ENCODE results near the gene TBC1D21.

TBC1D21 gene

DNA sequence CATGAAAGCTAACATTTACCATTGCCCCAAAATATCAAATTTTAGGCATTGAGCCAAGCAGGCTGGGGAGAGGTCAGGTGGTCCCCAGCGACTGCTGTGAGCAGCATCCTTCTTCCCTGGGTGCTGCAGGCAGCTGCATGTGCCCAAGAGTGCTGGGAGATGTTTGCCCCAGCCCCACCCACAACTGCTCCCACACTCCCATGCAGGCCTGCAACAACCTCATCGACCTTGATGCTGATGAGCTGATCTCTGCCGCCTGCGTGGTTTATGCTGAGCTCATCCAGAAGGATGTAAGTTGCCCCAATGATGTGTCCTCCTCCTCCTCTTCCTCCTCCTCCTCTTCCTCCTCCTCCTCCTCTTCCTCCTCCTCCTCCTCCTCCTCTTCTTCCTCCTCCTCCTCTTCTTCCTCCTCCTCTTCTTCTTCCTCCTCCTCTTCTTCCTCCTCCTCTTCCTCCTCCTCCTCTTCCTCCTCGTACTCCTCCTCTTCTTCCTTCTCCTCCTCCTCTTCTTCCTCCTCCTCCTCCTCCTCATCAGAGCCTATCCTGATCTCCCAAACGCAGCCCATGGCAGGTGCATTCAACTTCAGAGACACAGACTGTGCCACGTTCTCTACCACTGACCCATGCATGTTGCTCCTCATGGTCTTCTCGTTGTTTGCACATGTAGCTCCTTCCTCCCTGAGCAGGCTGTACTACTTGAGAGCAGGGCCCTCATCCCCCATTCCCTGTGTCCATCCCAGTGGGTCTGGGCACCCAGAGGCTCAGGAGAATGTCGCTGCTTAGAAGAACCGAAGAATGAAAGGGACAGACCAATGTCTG lies 15.1 kb downstream of the TBC1D21 start:
- no peak for DNase-seq (ENCODE audit: low read depth, low spot score)

DNA sequence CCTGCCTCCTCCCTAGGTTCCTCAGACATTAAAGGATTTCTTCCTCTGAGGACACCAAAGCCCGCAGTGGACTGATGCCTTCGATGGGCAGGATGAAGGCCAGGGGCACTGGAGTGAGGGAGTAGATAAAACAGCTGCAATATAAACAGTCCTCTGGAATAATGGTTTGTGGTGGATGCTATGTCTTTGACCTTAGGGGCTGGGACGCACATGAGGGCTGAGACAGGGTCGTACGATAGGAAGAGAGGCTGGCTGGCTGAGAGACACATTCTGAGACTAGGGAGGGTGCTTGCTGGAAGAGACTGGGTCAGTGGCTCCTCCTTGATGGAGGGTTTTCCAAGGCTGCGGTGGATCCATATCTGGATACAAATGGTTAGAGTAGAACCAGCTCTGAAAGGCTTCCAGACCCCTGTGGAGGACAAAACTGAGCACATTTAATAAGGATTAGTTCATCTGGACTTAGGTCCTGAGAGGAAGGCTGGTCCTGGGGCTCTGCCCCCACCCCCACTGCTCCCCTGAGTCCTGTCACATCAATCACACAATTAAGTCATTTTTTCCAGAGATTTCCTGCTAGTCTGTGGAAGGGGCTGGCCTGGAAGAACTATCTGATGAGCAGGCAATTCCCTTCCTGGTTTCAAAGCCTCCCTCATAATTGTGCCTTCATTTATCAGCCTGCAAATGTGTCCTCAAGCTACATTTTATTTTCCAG lies 15.8 kb downstream of the TBC1D21 start:
- DNase-seq (ENCODE audit: low read depth, low spot score), result no peak

DNA sequence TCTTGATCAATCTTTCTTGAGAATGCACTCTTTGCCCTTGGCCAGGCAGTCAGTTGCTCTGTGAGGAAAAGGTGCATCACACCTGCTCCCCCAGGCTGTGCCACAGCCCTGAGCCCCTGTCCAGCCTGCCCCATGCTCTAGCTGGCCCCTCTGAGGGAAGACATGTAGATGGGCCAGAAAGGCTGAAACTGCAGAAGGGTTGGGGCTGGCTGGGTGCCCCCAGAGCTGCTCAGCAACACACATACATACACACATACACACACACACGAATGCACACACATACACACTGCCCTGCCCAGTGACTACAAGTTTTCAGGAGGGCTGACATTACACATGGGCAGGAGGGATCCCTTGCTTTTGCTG lies 16.4 kb downstream of the TBC1D21 start:
- DNase-seq (ENCODE audit: low read depth, low spot score), result no peak

DNA sequence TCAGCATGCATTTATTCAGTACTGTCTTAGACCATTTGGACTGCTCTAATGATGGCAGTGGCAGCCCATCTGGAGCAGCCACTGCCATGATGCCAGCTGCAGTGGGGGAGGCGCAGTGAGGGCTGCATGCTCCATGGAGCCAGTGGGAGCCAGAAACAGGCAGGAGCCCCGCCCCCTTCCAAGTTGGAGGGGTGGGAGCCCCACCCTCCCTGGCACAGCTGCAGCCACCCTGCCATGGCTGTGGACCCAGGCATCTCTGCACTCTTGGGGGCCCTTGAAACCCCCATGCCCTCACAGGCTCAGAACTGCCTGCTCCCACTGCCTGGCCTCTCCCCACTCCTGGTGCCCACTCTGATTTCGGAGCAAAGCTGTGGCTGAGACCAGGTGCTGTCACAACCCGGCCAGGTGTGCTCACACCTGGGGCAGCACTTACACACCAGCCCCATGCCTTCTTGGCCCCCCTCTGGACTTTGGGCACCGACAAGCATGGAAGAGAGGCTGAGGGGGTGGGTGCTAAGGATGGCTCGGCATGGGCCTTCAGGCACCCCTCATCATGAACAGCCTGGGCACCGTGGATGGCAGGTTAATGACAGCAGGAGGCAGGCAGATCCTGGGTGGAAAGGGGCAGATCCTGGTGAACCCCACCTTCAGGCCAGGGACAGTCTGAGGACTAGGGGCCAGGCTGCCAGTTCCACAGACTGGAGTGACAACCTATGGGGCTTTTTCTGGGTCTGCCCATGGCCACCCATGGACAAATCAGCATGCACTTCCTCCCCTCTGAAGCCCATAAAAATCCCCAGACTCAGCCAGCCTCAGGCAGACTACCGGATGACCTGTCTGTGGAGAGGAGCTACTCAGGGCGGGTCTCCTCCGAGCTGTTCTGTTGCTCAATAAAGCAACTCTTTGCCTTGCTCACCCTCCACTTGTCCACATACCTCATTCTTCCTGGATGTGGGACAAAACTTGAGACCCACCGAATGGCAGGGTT lies 18.3 kb downstream of the TBC1D21 start:
- no peak for DNase-seq (ENCODE audit: low read depth, low spot score)

DNA sequence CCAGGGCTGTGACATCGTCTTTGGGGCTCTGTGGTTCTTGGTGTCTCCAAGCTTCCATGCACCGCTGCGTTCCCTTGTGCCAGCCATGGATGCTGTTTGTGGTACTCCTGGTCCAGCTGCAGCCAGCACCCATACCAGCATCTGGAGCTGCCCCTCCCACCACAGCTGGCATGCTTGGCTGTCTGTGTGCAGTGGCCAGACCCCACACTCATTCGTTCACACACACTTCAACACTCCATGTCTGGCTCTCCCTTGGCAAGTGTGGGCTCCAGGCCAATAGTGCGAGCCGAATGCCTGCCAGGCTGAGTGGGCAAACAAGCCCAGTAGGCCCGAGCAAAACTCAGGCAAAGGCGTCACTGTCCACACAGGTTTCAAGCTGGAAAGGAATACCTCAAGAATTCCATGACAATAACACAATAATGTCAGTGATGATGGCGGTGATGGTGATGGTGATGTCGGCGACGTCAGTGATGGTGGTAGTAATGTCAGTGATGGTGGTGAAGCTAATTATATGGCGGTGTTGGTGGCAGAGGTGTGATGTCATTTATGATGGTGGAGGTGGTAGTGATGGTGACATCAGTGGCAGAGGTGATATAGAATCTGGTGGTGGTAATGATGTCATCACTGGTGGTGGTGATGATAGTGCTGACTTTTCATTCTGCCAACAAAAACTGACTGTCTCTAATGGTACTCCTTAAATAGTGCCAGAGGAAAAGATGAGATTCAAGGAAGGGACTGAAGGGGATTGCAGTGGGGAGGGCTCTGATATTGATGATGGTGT lies 19.3 kb downstream of the TBC1D21 start:
- no peak for DNase-seq (ENCODE audit: low read depth, low spot score)

DNA sequence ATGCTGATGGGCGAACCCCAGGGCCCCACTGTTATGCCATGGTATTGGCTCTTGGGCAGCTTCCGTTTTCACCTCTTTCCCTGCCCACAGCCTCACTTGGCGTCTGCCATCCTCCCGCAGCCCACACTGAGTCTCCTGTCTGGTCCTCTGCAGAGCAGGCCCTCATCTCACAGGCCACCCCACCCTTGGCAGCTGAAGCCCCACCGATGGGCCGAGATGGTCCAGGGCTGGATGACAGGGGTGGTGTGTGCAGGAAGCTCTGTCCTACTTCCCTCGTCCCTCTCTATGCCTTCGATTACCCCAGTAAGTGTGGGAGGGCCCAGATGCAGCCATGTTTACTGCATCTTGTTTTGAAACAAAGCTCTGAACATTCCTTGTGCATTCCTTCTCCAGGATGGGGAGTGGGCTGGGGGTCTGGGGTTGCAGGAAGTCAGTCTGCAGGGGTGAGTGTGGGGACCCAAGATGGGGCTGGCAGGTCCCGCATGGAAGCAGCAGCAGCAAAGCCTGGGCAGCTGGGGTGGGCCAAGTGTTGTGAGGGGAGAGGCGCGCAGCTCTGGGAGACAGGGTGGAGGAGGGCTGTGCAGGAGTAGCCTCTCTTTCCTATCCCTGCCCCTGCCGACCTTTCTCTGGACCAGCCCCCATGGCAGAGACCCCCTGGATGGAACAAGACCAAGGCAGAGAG lies 20.9 kb downstream of the TBC1D21 start:
- no peak for DNase-seq (ENCODE audit: low read depth, low spot score)

DNA sequence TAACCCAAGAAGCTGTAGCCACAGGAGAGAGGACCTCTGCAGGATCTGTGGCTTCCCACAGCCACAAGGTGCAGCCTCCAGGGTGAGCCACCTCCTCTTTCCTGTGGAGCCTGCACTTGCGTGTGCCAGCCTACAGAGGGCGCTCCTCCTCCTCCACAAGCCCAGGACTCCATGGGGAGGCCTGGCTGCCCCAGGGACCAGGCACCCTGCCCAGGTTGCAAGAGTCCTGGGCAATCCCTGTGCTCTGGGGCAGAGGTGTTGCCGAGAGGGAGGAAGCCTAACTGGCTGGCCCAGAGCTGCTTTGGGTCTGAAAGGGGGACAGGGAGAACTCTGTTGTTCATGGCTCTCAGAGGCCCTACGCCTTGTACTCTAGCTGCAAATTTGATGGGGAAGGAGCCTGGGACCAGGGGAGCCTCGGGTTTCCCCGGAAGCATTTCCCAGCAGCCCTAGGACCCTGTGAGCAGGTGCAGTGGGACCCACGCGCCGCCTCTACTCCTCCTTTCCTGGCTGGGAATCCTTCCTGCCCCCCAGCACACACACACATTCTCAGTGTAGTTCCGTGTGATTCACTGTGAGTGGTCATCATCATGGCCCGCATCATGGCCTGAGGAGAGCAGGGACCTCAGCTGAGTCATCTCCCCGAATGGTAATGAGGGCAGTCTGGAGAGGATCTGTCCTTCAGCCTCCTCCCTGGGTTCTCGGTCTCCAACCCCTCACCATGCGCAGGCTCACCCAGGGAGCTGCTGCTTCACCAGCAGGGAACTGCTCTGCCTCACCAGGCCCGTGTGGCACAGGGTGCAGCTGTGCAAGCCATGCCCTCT lies 24.3 kb downstream of the TBC1D21 start:
- peak; percentile 90 for DNase-seq (ENCODE audit: low read depth, low spot score)

DNA sequence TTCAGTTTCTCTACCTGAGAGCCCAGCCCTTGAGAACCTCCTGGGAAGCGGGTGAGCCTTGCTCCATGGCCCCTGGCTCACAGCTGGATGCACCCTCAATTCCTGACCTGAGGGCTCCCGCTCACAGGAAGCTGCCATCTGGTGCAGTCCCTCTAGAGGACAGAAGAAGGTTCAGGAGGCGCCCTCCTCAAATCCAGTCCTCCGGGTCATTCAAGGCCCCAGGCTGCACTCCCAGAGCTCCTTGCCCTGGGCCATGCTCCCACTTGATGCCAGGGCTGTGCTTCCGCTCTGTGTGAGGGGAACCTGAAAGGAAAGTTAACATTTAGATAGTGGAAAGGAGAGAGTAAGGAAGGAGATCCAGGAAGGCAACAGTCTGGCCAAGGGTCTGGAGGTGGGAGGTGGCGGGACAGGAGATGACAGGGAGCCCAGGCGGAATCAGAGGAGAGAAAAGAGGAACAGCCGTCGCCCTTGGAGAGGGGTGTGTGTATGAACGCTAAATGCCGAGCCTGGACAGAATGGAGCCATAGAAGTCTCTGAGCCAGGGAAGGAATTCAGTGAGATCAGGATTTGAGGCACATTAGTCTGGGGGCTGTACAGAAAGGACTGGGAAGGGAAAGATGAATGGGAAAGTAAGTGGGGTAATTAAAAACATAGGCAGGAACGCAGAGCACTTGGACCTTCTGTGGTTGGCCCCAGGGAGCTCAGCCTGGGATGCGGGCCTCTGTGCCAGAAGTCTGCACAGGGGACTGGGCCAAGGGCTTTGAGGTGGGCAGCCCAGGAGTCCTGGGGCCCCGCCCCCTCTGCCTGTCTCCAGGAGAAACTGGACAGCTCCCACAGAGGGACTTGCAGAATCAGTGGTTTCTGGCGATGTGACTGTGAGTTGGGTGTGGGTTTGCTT lies 26.1 kb downstream of the TBC1D21 start:
- DNase-seq (ENCODE audit: low read depth, low spot score), result peak; percentile 88

DNA sequence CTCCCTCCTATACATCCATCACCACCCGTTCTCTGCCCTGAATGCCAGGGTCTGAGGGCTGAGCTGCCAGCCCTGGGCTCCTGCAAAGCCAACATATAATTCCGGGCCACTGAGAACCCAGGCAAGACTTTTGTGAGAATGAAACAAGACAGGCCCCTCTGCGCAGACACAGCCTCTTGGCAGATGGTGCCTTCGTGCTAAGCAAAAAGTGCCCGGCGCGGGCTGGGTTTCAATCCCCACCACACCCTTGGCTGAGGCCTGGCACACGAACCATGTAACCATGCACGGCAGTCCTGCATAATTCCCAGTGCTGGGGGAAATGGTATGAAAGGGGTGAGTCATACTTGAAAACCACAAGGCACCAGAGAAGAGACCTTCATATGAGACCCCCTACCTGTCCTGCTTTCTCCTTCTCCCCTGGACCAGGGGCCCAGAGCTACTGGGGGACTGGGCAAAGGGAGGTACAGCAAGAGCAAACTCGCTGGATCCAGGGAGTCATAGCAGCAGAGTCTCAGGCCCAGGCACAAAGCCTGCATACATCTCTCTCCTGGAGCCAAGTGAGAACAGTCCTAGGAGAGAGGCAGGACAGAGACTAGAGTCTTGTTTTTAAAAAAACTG lies 26.8 kb downstream of the TBC1D21 start:
- peak; percentile 93 for DNase-seq (ENCODE audit: low read depth, low spot score)

DNA sequence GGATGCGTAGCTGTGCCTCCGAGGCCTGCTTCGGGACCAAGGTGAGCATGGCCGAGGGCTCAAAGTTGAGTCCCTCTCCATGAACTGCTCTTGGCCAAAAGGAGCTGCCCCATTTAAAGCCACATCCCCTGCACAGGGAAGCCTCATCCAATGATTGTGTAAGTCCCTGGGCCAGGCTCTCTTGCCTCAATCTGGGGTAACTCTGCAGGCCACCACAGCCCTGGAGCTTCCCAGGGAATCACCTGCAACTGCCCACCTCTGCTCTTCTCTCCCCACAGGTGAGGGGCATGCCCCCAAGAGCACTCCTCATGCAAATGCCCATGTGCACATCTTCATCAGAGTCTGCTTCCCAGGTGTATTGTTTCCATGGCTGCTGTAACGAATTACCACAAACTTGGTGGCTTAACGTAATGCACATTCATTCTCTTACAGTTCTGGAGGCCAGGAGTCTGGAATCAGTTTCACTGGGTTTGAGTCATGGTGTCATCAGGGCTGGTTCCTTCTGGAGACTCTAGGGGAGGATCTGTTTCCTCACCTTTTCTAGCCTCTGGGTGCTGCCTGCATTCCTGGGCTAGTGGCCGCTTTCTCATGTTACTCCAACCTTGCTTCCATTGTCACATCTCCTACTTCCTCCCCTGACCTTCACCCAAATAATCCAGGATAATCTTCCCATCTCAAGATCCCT lies 27.9 kb downstream of the TBC1D21 start:
- DNase-seq (ENCODE audit: low read depth, low spot score), result no peak

DNA sequence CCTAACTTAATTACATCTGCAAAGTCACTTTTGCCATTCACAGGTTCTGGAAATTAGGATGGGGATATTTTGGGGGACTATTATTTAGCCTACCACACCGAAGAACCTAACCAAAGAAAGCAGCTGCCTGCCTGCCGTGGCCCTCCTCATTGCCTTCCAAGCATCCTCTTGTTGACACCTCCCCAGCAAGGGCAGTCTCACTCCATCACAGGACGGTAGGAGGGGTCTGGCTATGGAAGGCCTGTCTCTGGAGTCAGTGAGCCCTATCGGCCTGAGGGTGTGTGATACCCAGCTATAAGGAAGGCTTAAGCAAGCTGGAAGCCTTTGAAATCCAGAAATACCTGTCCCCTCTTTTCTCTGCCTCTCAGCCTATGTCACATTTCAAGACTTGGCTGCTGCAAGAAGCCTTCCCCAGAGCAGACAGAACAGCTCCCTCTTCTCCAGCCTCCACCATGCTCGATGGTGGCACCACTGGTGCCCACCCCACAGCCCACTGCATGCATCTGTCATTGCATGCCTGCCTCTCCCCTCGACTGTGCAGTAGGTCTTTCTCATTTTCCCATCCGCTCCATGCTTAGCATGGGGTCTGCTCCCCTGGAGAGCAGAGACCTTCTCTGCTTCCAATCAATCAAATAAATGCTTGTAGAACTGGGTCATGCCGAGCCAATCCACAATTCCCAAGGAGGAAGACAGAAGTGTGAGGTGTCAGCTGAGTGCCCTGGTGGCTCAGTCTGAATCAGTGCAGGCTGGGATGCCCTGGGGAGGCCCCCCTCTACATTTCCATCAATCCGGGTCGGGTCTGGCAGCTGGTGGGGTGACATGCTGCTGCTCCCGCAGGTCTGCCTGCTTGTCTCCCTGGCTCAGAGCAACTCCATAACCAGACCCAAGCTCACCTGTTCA lies 29.0 kb downstream of the TBC1D21 start:
- DNase-seq (ENCODE audit: low read depth, low spot score), result no peak

DNA sequence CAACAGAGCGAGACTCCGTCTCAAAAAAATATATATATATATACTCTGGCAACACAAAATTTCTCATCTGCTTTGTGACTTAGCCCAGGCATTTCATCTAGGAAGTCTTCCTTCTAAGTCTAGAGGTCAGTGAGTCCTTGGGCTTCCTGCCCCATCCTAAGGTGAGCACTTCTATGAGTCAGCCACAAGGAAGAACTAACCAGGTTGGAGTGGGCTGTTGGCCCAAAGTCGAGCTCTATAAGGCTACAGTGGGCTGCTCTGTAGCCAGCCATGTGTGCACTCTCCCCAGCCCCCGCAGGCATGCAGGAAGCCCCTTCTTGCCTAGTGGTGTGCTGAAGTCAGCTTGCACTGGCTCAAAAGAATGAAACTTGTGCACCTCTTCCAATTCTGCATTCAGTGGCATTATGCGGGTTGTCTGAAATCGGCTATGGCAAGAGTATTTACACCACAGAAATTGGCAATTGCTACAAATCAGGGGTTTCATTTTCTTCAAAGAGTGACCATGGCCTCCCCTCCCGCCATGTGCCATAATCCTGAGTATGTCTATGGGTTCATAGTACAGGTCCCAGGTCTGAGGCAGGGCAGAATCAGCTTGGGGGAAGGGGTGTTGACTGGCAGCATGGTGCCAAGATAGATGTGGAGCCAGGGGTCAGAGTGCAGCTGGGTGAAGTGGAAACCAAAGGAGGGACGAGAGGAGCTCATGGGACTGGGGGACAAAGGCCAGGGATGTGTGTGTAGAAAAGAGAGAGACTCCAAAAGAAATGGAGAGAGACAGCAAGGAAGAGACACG lies 30.9 kb downstream of the TBC1D21 start:
- DNase-seq (ENCODE audit: low read depth, low spot score), result no peak

DNA sequence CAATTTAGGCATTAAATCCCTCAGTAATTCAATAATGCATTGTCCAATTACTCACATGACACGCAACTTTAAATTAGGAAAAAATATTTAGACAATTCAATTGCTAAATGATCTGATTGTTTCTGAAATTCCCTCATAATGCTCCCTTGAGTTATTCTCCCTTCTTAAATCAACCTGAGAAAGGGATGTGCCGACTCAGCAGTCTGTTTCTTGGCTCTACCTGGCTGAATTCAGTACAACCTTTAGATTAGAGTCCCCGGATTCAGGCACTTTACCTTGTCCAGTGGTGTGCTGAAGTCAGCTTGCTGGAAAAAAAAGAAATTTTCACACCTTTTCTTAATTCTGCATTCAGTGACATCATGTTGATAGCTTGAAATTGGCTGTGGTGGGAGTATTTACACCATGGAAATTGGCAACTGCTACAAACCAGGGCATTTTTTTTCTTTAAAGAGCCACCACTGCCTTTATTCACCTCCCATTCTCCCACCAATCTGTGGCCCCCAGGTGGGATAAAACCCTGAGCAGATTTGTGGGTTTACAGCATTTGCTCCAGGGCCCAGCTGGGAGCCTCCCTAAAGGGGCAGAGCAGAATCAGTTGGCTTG lies 32.0 kb downstream of the TBC1D21 start:
- DNase-seq (ENCODE audit: low read depth, low spot score), result no peak

DNA sequence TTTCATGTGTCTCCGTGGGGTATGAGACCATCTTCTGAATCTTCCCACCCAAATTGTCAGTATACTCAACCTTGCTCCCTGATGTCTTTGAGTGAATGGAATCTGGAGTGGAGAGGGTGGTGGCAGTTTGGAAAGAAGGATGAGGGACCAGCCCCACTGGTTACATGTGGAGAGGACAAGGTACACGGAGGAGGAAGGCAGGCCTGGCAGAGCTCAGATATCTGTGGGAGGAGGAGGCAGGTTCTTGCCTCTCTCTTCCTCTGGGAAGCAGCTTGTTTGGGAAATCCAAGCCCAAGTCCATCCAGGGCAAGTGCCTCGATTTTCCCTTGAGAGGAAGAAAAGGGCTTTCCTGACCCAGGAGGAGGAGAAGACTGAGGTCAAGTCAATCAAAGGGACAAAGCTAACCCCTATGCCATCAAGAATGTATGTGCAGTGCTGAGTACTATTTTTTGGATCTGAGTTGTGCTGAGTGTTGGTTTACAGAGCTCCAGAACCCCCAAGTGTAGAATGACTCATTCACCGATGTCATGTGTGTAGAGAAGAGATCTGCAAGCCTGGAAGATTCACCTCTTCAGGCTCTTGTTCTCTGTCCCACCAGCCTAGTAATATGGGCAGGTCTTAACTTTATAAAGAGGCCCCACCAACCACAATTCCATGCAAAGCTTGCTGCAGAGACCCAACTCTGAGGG lies 33.1 kb downstream of the TBC1D21 start:
- no peak for DNase-seq (ENCODE audit: low read depth, low spot score)

DNA sequence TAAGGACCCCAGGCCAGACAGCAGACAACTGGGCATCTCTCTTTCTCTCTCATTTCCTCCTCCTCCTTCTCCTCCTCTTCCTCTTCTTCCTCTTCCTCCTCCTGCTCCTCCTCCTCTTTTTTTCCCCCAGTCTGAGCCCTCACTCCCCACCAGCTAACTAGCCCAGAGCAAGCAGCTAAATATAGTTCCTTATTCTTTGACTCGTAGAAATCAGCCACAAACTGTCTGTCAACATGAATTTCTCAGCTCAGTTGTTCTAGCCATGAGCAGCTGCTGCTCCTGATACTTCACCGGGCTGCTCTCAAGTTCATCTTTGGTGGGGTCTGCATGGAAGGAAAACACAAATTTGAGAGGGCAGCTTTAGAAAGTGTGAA lies 33.7 kb downstream of the TBC1D21 start:
- no peak for DNase-seq (ENCODE audit: low read depth, low spot score)
